Measurements from ENCODE around the gene IGFBP2. TPM values are rescaled to one million over a fixed set of nuclear protein-coding genes. Genes with fewer than 3 reads are reported as not detected.

The IGFBP2 gene
- total RNA-seq, 4 donors from 2014 or later = 8.7 to 69.5 (median 28.2) TPM

DNA sequence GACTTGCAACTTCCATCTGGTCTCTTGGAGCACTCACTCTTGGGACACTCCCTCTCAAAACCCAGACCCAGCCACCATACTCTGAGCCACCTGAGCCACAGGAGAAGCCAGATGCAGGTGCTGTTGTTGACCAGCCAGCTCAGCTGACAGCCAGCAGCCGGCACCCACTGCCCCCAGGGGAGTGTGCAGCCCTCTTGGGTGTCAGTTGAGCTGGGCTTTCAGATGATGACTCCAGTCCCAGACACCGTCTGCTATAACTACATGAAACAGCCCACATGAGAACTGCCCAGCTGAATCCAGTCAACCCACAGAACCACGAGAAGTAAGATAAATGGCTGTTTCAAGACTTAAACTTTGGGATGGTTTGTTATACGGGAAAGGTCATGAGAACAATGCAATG, 10.7 kb upstream of the IGFBP2 start:
- no peak for DNase-seq (ENCODE audit: low spot score in 2 of 2)
- WGBS, 2 donors = 69 to 89% methylated on average over 4 of the region's 4 CpGs
- intact Hi-C loops (cut with DNase I; ENCODE audit: low total_unique reads) = no loop called here
- TF ChIP-seq POLR2A (IDR thresholded peaks at IDR 0.05) = no peak
- no peak for TF ChIP-seq CTCF (IDR thresholded peaks at IDR 0.05)
- H3K4me3 ChIP-seq (ENCODE audit: low read depth, poor library complexity, severe bottlenecking) = no peak overlapping the region

DNA sequence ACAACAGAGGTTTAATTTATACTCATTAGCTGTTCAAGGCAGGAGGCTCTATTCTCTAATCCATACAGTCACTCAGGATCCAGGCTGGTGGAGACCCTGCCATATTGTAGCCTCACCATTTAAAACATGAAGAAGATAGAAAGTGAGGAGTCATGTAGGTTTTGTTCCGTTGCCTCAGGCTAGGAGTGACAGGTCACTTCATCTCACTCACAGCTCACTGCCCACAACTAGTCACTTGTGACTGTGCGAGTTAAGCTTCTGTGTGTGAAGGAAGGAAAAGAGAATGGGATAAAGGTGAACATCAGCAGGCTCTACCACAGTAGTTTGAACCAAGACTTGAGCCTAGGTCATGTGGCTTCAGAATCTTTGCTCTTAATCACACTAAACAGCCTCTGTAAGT, 9.0 kb upstream of the IGFBP2 start:
- intact Hi-C loops (cut with DNase I; ENCODE audit: low total_unique reads) = no loop called here
- no peak for TF ChIP-seq CTCF (IDR thresholded peaks at IDR 0.05)
- no peak for TF ChIP-seq POLR2A (IDR thresholded peaks at IDR 0.05)
- DNase-seq (ENCODE audit: low spot score in 2 of 2) = no peak
- no peak overlapping the region for H3K4me3 ChIP-seq (ENCODE audit: low read depth, poor library complexity, severe bottlenecking)
- WGBS, 2 donors = 95 to 98% methylated on average over 2 of the region's 2 CpGs

GRCh38 chr2:216626168-216626874, 6.9 kb upstream of the IGFBP2 start:
- no peak for DNase-seq (ENCODE audit: low spot score in 2 of 2)
- 52 to 67% methylated on average over 7 of the region's 7 CpGs for WGBS, 2 donors
- TF ChIP-seq CTCF (IDR thresholded peaks at IDR 0.05) (no peak), POLR2A (IDR thresholded peaks at IDR 0.05) (no peak)
- H3K4me3 ChIP-seq (ENCODE audit: low read depth, poor library complexity, severe bottlenecking) = no peak overlapping the region
- intact Hi-C loops (cut with DNase I; ENCODE audit: low total_unique reads) = no loop called here

- TF ChIP-seq POLR2A (IDR thresholded peaks at IDR 0.05) (no peak), CTCF (IDR thresholded peaks at IDR 0.05) (no peak)
- WGBS, 2 donors = 55 to 64% methylated on average over 2 of the region's 2 CpGs
- no peak overlapping the region for H3K4me3 ChIP-seq (ENCODE audit: low read depth, poor library complexity, severe bottlenecking)
- no peak for DNase-seq (ENCODE audit: low spot score in 2 of 2)
- intact Hi-C loops (cut with DNase I; ENCODE audit: low total_unique reads) = no loop called here
Measured at GRCh38 chr2:216626875-216627245, 6.4 kb upstream of the IGFBP2 start.

- intact Hi-C loops (cut with DNase I; ENCODE audit: low total_unique reads) = no loop called here
- H3K4me3 ChIP-seq (ENCODE audit: low read depth, poor library complexity, severe bottlenecking) = no peak overlapping the region
- TF ChIP-seq CTCF (IDR thresholded peaks at IDR 0.05) (no peak), POLR2A (IDR thresholded peaks at IDR 0.05) (no peak)
- DNase-seq (ENCODE audit: low spot score in 2 of 2) = no peak
- WGBS, 2 donors = 73 to 87% methylated on average over 4 of the region's 4 CpGs
Measured at GRCh38 chr2:216629784-216630183, 3.4 kb upstream of the IGFBP2 start.
